OCI-LY3 (cell line): ENCODE measurements around the gene BRD2.

ENCODE experiments used
- H2AFZ ChIP-seq: fragments of 200-600, 300-600 bp; shearing (Covaris generic); 2 replicates; pipeline ENCODE4 v1.6.0; 2014; ENCODE audit warnings: antibody characterized with exemption, low read depth, low read length
- H3K27ac ChIP-seq: fragments of 200-600, 300-600 bp; sonication (generic); 2 replicates; pipeline ENCODE4 v1.5.1; 2014; ENCODE audit warnings: mild to moderate bottlenecking, low read length, moderate library complexity, mixed read lengths
- H3K27me3 ChIP-seq: fragments of 200-600, 300-600 bp; sonication (generic); 2 replicates; pipeline ENCODE4 v1.6.1; 2014; ENCODE audit warnings: low read depth, low read length, mixed read lengths
- H3K36me3 ChIP-seq: fragments of 200-600, 300-600 bp; sonication (generic); replicated peaks from 2 replicates; pipeline ENCODE3; 2014; ENCODE audit warnings: low read depth, low read length, mixed read lengths
- H3K4me1 ChIP-seq: fragments of 300-600, 200-600 bp; sonication (generic); 2 replicates; pipeline ENCODE4 v1.6.1; 2014; ENCODE audit warnings: low read length, mixed read lengths
- H3K4me2 ChIP-seq: fragments of 200-600, 300-600 bp; sonication (generic); 2 replicates; pipeline ENCODE4 v1.6.1; 2014; ENCODE audit warnings: low read length, mixed read lengths
- H3K4me3 ChIP-seq: fragments of 300-600, 200-600 bp; sonication (generic); 2 replicates; pipeline ENCODE4 v1.5.1; 2014; ENCODE audit warnings: antibody characterized with exemption, mild to moderate bottlenecking, low read length, moderate library complexity
- H3K79me2 ChIP-seq: fragments of 300-600, 200-600 bp; shearing (Covaris generic); 2 replicates; pipeline ENCODE4 v1.6.1; 2014; ENCODE audit warnings: mild to moderate bottlenecking, low read length, mixed read lengths
- H3K9ac ChIP-seq: fragments of 300-600, 200-600 bp; shearing (Covaris generic); 2 replicates; pipeline ENCODE4 v1.6.0; 2014; ENCODE audit warnings: mild to moderate bottlenecking, low read length, moderate library complexity
- H3K9me3 ChIP-seq: fragments of 200-600, 300-600 bp; shearing (Covaris generic); 2 replicates; pipeline ENCODE4 v1.6.1; 2014; ENCODE audit warnings: low read length, mixed read lengths; ENCODE audit not compliant: insufficient read depth
- H4K20me1 ChIP-seq: fragments of 200-600, 300-600 bp; sonication (generic); 2 replicates; pipeline ENCODE4 v1.6.1; 2016; ENCODE audit warnings: low read length, mixed read lengths; ENCODE audit not compliant: insufficient read depth
- CTCF ChIP-seq: fragments of 200-600, 300-600 bp; sonication (generic); IDR thresholded peaks from 2 replicates; pipeline ENCODE4 v1.5.1; 2014; ENCODE audit warnings: antibody characterized with exemption, low read length, low read depth
- EZH2phosphoT487 ChIP-seq: fragments of 200-600 bp; shearing (Covaris generic); IDR thresholded peaks from 2 replicates; pipeline ENCODE4 v1.6.1; 2018; ENCODE audit warnings: antibody characterized with exemption, mixed run types, low read depth

The BRD2 gene

GRCh38 chr6:32969685-32970412 is 1.5 kb downstream of the BRD2 start:
- Histone ChIP-seq H3K9ac (peak overlapping the region; percentile 100), H3K36me3 (peaks cover 44% of the 10 kb centered on the region), H3K9me3 (no peaks in the 10 kb centered on the region; the same call in 1 of the 2 replicates), H3K4me1 (peaks cover 19% of the 10 kb centered on the region), H3K27me3 (no peaks in the 10 kb centered on the region), H3K27ac (peak overlapping the region; percentile 99), H4K20me1 (peaks cover 42% of the 10 kb centered on the region), H2AFZ (no peak overlapping the region), H3K4me3 (peak overlapping the region; percentile 89), H3K79me2 (peaks cover 87% of the 10 kb centered on the region), H3K4me2 (peak overlapping the region; percentile 94)
- TF ChIP-seq CTCF = no peak; the same call in 1 of the 2 replicates
- no peak for TF ChIP-seq EZH2phosphoT487

- peaks cover 48% of the 10 kb centered on the region for H4K20me1 ChIP-seq
- peak overlapping the region; percentile 99 for H3K27ac ChIP-seq
- peak overlapping the region; percentile 94 for H3K4me2 ChIP-seq
- H3K36me3 ChIP-seq = peaks cover 50% of the 10 kb centered on the region
- peaks cover 16% of the 10 kb centered on the region for H3K4me1 ChIP-seq
- TF ChIP-seq EZH2phosphoT487 = no peak
- TF ChIP-seq CTCF = no peak
- H3K4me3 ChIP-seq = peak overlapping the region; percentile 89
- no peak overlapping the region for H2AFZ ChIP-seq
- no peaks in the 10 kb centered on the region for H3K27me3 ChIP-seq
- peaks cover 87% of the 10 kb centered on the region for H3K79me2 ChIP-seq
- H3K9ac ChIP-seq = peak overlapping the region; percentile 100
- H3K9me3 ChIP-seq = no peaks in the 10 kb centered on the region; the same call in 1 of the 2 replicates
These were observed 2.2 kb downstream of the BRD2 start for GRCh38 chr6:32970413-32971241.

- H3K27me3 ChIP-seq = no peaks in the 10 kb centered on the region
- H3K4me1 ChIP-seq = peaks cover 12% of the 10 kb centered on the region
- no peak overlapping the region for H2AFZ ChIP-seq
- H3K36me3 ChIP-seq = peaks cover 56% of the 10 kb centered on the region
- peaks cover 87% of the 10 kb centered on the region for H3K79me2 ChIP-seq
- peak overlapping the region; percentile 94 for H3K4me2 ChIP-seq
- H3K27ac ChIP-seq = peak overlapping the region; percentile 99
- no peaks in the 10 kb centered on the region; the same call in 1 of the 2 replicates for H3K9me3 ChIP-seq
- peak overlapping the region; percentile 100 for H3K9ac ChIP-seq
- H3K4me3 ChIP-seq = peak overlapping the region; percentile 89
- H4K20me1 ChIP-seq = peaks cover 49% of the 10 kb centered on the region
- no peak for TF ChIP-seq EZH2phosphoT487
- TF ChIP-seq CTCF = no peak
These were observed 2.8 kb downstream of the BRD2 start for GRCh38 chr6:32971242-32971580.
